Measurements from ENCODE around the gene KRT76. TPM values are rescaled to one million over a fixed set of nuclear protein-coding genes. Genes with fewer than 3 reads are reported as not detected.

KRT76 gene
- not detected in 2 replicates for total RNA-seq

GRCh38 chr12:52776913-52777395 is at the start of gene KRT76:
KRT76 (minus strand) TSS chr12:52777345; CDS start chr12:52777291, 54 bp downstream.
- Histone ChIP-seq H3K27me3 (ENCODE audit: control insufficient read depth, insufficient read depth, low read length) (peaks cover 14% of the 10 kb centered on the region), H3K36me3 (ENCODE audit: control insufficient read depth, insufficient read depth, low read length) (no peaks in the 10 kb centered on the region), H3K4me3 (ENCODE audit: low read depth, low read length) (no peak within 1 kb of the TSS)
- TF ChIP-seq CTCF (IDR thresholded peaks at IDR 0.05; ENCODE audit: insufficient read depth, low read length, poor library complexity, severe bottlenecking), result no peak
- DNase-seq (ENCODE audit: low read depth), result no peak

- no peaks in the 10 kb centered on the region for H3K36me3 ChIP-seq (ENCODE audit: control insufficient read depth, insufficient read depth, low read length)
- DNase-seq (ENCODE audit: low read depth), result no peak
- TF ChIP-seq CTCF (IDR thresholded peaks at IDR 0.05; ENCODE audit: insufficient read depth, low read length, poor library complexity, severe bottlenecking), result no peak
Observed at GRCh38 chr12:52825961-52826360, 48.8 kb upstream of the KRT76 start.

GRCh38 chr12:52824741-52825410 is 47.7 kb upstream of the KRT76 start:
- no peak overlapping the region for H3K4me3 ChIP-seq (ENCODE audit: low read depth, low read length)
- no peak for DNase-seq (ENCODE audit: low read depth)
- no peak for TF ChIP-seq CTCF (IDR thresholded peaks at IDR 0.05; ENCODE audit: insufficient read depth, low read length, poor library complexity, severe bottlenecking)
- H3K27me3 ChIP-seq (ENCODE audit: control insufficient read depth, insufficient read depth, low read length), result no peaks in the 10 kb centered on the region
- H3K36me3 ChIP-seq (ENCODE audit: control insufficient read depth, insufficient read depth, low read length), result no peaks in the 10 kb centered on the region

More at GRCh38 chr12:52825961-52826360, 48.8 kb upstream of the KRT76 start:
- no peak overlapping the region for H3K4me3 ChIP-seq (ENCODE audit: low read depth, low read length)
- H3K27me3 ChIP-seq (ENCODE audit: control insufficient read depth, insufficient read depth, low read length), result no peaks in the 10 kb centered on the region

- DNase-seq (ENCODE audit: low read depth), result no peak
- TF ChIP-seq CTCF (IDR thresholded peaks at IDR 0.05; ENCODE audit: insufficient read depth, low read length, poor library complexity, severe bottlenecking), result no peak
- Histone ChIP-seq H3K36me3 (ENCODE audit: control insufficient read depth, insufficient read depth, low read length) (no peaks in the 10 kb centered on the region), H3K4me3 (ENCODE audit: low read depth, low read length) (no peak overlapping the region), H3K27me3 (ENCODE audit: control insufficient read depth, insufficient read depth, low read length) (no peaks in the 10 kb centered on the region)
Observed at GRCh38 chr12:52823761-52824450, 46.8 kb upstream of the KRT76 start.

GRCh38 chr12:52822771-52823510 is 45.8 kb upstream of the KRT76 start:
- Histone ChIP-seq H3K4me3 (ENCODE audit: low read depth, low read length) (no peak overlapping the region), H3K27me3 (ENCODE audit: control insufficient read depth, insufficient read depth, low read length) (peaks cover under 1% of the 10 kb centered on the region), H3K36me3 (ENCODE audit: control insufficient read depth, insufficient read depth, low read length) (no peaks in the 10 kb centered on the region)
- no peak for TF ChIP-seq CTCF (IDR thresholded peaks at IDR 0.05; ENCODE audit: insufficient read depth, low read length, poor library complexity, severe bottlenecking)
- DNase-seq (ENCODE audit: low read depth), result no peak

Data from kidney epithelial cell (primary cell).